Activated naive CD8-positive, alpha-beta T cell treated with anti-CD3 and anti-CD28 coated beads for 36 hours (primary cell): Measurements from ENCODE around the gene USP24. TPM values are rescaled to one million over a fixed set of nuclear protein-coding genes. Genes with fewer than 3 reads are reported as not detected.
A peak's percentile ranks its signal among the peaks of the same experiment; 100 is the strongest.

ENCODE experiments used
- DNase-seq: peaks from one replicate; pipeline ENCODE4 v3.0.0; 2021
- H3K27ac Mint-ChIP-seq: one replicate; pipeline ENCODE4 v1.8.0; 2022; ENCODE audit warnings: mild to moderate bottlenecking, moderate library complexity, mixed read lengths
- H3K27me3 Mint-ChIP-seq: one replicate; pipeline ENCODE4 v1.8.0; 2022; ENCODE audit warnings: mild to moderate bottlenecking, mixed read lengths
- H3K36me3 Mint-ChIP-seq: one replicate; pipeline ENCODE4 v1.8.0; 2021; ENCODE audit warnings: mild to moderate bottlenecking, mixed read lengths
- H3K4me1 Mint-ChIP-seq: one replicate; pipeline ENCODE4 v1.8.0; 2021; ENCODE audit warnings: mixed read lengths
- H3K4me3 Mint-ChIP-seq: one replicate; pipeline ENCODE4 v1.8.0; 2022; ENCODE audit warnings: mild to moderate bottlenecking, moderate library complexity, mixed read lengths
- H3K9me3 Mint-ChIP-seq: one replicate; pipeline ENCODE4 v1.8.0; 2022; ENCODE audit warnings: mixed read lengths
- total RNA-seq, 2 experiments: library from RNA; stranded (reverse); gene quantifications; one replicate each; pipeline ENCODE4 v1.2.3, GENCODE V29; 2021

Gene USP24
- total RNA-seq, 2 experiments from 2014 or later: 44.4 to 51.2 TPM

GRCh38 chr1:55070293-55071164 lies 144.6 kb downstream of the USP24 start:
- H3K4me1 Mint-ChIP-seq: peaks cover 18% of the 10 kb centered on the region
- H3K27me3 Mint-ChIP-seq: no peaks in the 10 kb centered on the region
- no peak for DNase-seq
- H3K4me3 Mint-ChIP-seq: no peak overlapping the region
- no peaks in the 10 kb centered on the region for H3K9me3 Mint-ChIP-seq
- peaks cover 63% of the 10 kb centered on the region for H3K36me3 Mint-ChIP-seq
- peak overlapping the region; percentile 40 for H3K27ac Mint-ChIP-seq

GRCh38 chr1:55069280-55069679 lies 145.9 kb downstream of the USP24 start:
- Mint-ChIP-seq H3K27me3 (no peaks in the 10 kb centered on the region), H3K4me1 (peaks cover 18% of the 10 kb centered on the region), H3K27ac (peak overlapping the region; percentile 22), H3K4me3 (no peak overlapping the region), H3K9me3 (no peaks in the 10 kb centered on the region), H3K36me3 (peaks cover 55% of the 10 kb centered on the region)
- no peak for DNase-seq

GRCh38 chr1:55068638-55069037 lies 146.5 kb downstream of the USP24 start:
- H3K4me1 Mint-ChIP-seq: peaks cover 15% of the 10 kb centered on the region
- H3K4me3 Mint-ChIP-seq: no peak overlapping the region
- DNase-seq: no peak
- H3K9me3 Mint-ChIP-seq: no peaks in the 10 kb centered on the region
- H3K27ac Mint-ChIP-seq: no peak overlapping the region
- no peaks in the 10 kb centered on the region for H3K27me3 Mint-ChIP-seq
- peaks cover 51% of the 10 kb centered on the region for H3K36me3 Mint-ChIP-seq

- Mint-ChIP-seq H3K36me3 (peaks cover 48% of the 10 kb centered on the region), H3K4me3 (no peak overlapping the region), H3K27ac (no peak overlapping the region), H3K4me1 (peaks cover 8% of the 10 kb centered on the region), H3K27me3 (no peaks in the 10 kb centered on the region), H3K9me3 (no peaks in the 10 kb centered on the region)
- no peak for DNase-seq
Observed at GRCh38 chr1:55067914-55068313, 147.2 kb downstream of the USP24 start.

GRCh38 chr1:55067022-55067778 lies 148.0 kb downstream of the USP24 start:
- H3K4me1 Mint-ChIP-seq: peaks cover 2% of the 10 kb centered on the region
- no peaks in the 10 kb centered on the region for H3K27me3 Mint-ChIP-seq
- H3K4me3 Mint-ChIP-seq: no peak overlapping the region
- DNase-seq: no peak
- H3K9me3 Mint-ChIP-seq: no peaks in the 10 kb centered on the region
- H3K27ac Mint-ChIP-seq: peak overlapping the region; percentile 72
- peaks cover 42% of the 10 kb centered on the region for H3K36me3 Mint-ChIP-seq

GRCh38 chr1:55065648-55066047 lies 149.5 kb downstream of the USP24 start:
- Mint-ChIP-seq H3K36me3 (peaks cover 36% of the 10 kb centered on the region), H3K4me1 (no peaks in the 10 kb centered on the region), H3K27me3 (no peaks in the 10 kb centered on the region), H3K27ac (no peak overlapping the region), H3K9me3 (no peaks in the 10 kb centered on the region), H3K4me3 (no peak overlapping the region)
- DNase-seq: no peak

GRCh38 chr1:55064861-55065263 lies 150.3 kb downstream of the USP24 start:
- H3K4me3 Mint-ChIP-seq: no peak overlapping the region
- no peaks in the 10 kb centered on the region for H3K9me3 Mint-ChIP-seq
- no peak overlapping the region for H3K27ac Mint-ChIP-seq
- no peak for DNase-seq
- H3K4me1 Mint-ChIP-seq: peaks cover 3% of the 10 kb centered on the region
- no peaks in the 10 kb centered on the region for H3K27me3 Mint-ChIP-seq
- peaks cover 28% of the 10 kb centered on the region for H3K36me3 Mint-ChIP-seq

- Mint-ChIP-seq H3K27ac (no peak overlapping the region), H3K4me1 (peaks cover 3% of the 10 kb centered on the region), H3K36me3 (peaks cover 24% of the 10 kb centered on the region), H3K27me3 (no peaks in the 10 kb centered on the region), H3K4me3 (no peak overlapping the region), H3K9me3 (no peaks in the 10 kb centered on the region)
- no peak for DNase-seq
Observed at GRCh38 chr1:55064071-55064581, 151.0 kb downstream of the USP24 start.

- DNase-seq: no peak
- Mint-ChIP-seq H3K9me3 (no peaks in the 10 kb centered on the region), H3K4me3 (no peak overlapping the region), H3K36me3 (peaks cover 18% of the 10 kb centered on the region), H3K27me3 (no peaks in the 10 kb centered on the region), H3K27ac (no peak overlapping the region), H3K4me1 (peaks cover 3% of the 10 kb centered on the region)
Observed at GRCh38 chr1:55063577-55063942, 151.6 kb downstream of the USP24 start.

GRCh38 chr1:55062801-55063576 lies 152.2 kb downstream of the USP24 start:
- Mint-ChIP-seq H3K27ac (no peak overlapping the region), H3K4me1 (peaks cover 3% of the 10 kb centered on the region), H3K36me3 (peaks cover 17% of the 10 kb centered on the region), H3K9me3 (no peaks in the 10 kb centered on the region), H3K27me3 (no peaks in the 10 kb centered on the region), H3K4me3 (no peak overlapping the region)
- no peak for DNase-seq

- no peaks in the 10 kb centered on the region for H3K27me3 Mint-ChIP-seq
- H3K9me3 Mint-ChIP-seq: no peaks in the 10 kb centered on the region
- no peak overlapping the region for H3K27ac Mint-ChIP-seq
- H3K4me3 Mint-ChIP-seq: no peak overlapping the region
- peaks cover 10% of the 10 kb centered on the region for H3K36me3 Mint-ChIP-seq
- DNase-seq: no peak
- peaks cover 3% of the 10 kb centered on the region for H3K4me1 Mint-ChIP-seq
Observed at GRCh38 chr1:55061706-55062321, 153.3 kb downstream of the USP24 start.

GRCh38 chr1:55061000-55061705 lies 154.0 kb downstream of the USP24 start:
- Mint-ChIP-seq H3K4me3 (no peak overlapping the region), H3K9me3 (no peaks in the 10 kb centered on the region), H3K4me1 (peaks cover 3% of the 10 kb centered on the region), H3K36me3 (peaks cover 4% of the 10 kb centered on the region), H3K27ac (no peak overlapping the region), H3K27me3 (no peaks in the 10 kb centered on the region)
- no peak for DNase-seq

- H3K36me3 Mint-ChIP-seq: no peaks in the 10 kb centered on the region
- peak; percentile 33 for DNase-seq
- H3K27me3 Mint-ChIP-seq: no peaks in the 10 kb centered on the region
- no peaks in the 10 kb centered on the region for H3K9me3 Mint-ChIP-seq
- peaks cover 3% of the 10 kb centered on the region for H3K4me1 Mint-ChIP-seq
- no peak overlapping the region for H3K27ac Mint-ChIP-seq
- H3K4me3 Mint-ChIP-seq: no peak overlapping the region
Observed at GRCh38 chr1:55060133-55060999, 154.8 kb downstream of the USP24 start.
